ENCODE results near the gene EPAS1. TPM values are rescaled to one million over a fixed set of nuclear protein-coding genes. Genes with fewer than 3 reads are reported as not detected.

The EPAS1 gene
- total and polyA plus RNA-seq, 2 of the 13 experiments (the other 11 are each of a cell fraction or from before 2014, with no cell fraction given) = 47.1 to 182 TPM

GRCh38 chr2:46296840-46297545 is at the start of gene EPAS1 (continued):
- TF ChIP-seq ZNF574 (CRISPR knock-in tag; IDR thresholded peaks at IDR 0.05) (peak; percentile 77), ZSCAN25 (CRISPR knock-in tag; IDR thresholded peaks at IDR 0.05) (peak; percentile 71), ZNF326 (CRISPR knock-in tag; IDR thresholded peaks at IDR 0.05; ENCODE audit: borderline replicate concordance) (no peak), ZFX (CRISPR knock-in tag; IDR thresholded peaks at IDR 0.05; ENCODE audit: low read depth) (peak; percentile 57), ZMAT3 (CRISPR knock-in tag; conservative IDR thresholded peaks at IDR 0.05) (peak; percentile 63; the same call in 1 of the 2 replicates), ZNF12 (CRISPR knock-in tag; IDR thresholded peaks at IDR 0.05) (0 out of 2 replicates have a peak, but pooled peaks have one; percentile 24), PHF8 (CRISPR knock-in tag; IDR thresholded peaks at IDR 0.05) (peak; percentile 67), NRL (CRISPR knock-in tag; IDR thresholded peaks at IDR 0.05; ENCODE audit: borderline replicate concordance) (peak; percentile 40; the same call in 1 of the 2 replicates), EP300 (IDR thresholded peaks at IDR 0.05; ENCODE audit: low read depth in 2 of 2, low read length in 2 of 2) (no peak), EP300 (CRISPR knock-in tag; IDR thresholded peaks at IDR 0.05; ENCODE audit: borderline replicate concordance) (no peak), GATA4 (IDR thresholded peaks at IDR 0.05; ENCODE audit: borderline replicate concordance, low read depth) (no peak), PATZ1 (CRISPR knock-in tag; IDR thresholded peaks at IDR 0.05) (peak; percentile 88), HNRNPL (IDR thresholded peaks at IDR 0.05; ENCODE audit: low read depth, low read length) (0 out of 2 replicates have a peak, but pooled peaks have one; percentile 9), LCORL (IDR thresholded peaks at IDR 0.05) (no peak), LCORL (CRISPR knock-in tag; IDR thresholded peaks at IDR 0.05) (peak; percentile 75), RFX1 (IDR thresholded peaks at IDR 0.05) (no peak), BRF2 (CRISPR knock-in tag; IDR thresholded peaks at IDR 0.05) (no peak), ZNF441 (CRISPR knock-in tag; IDR thresholded peaks at IDR 0.05; ENCODE audit: borderline replicate concordance) (peak; percentile 73), TP53 (CRISPR knock-in tag; conservative IDR thresholded peaks at IDR 0.05) (0 out of 2 replicates have a peak, but pooled peaks have one; percentile 58), MIER2 (CRISPR knock-in tag; IDR thresholded peaks at IDR 0.05) (no peak), ZNF672 (CRISPR knock-in tag; IDR thresholded peaks at IDR 0.05) (no peak), ZFP36L2 (CRISPR knock-in tag; IDR thresholded peaks at IDR 0.05) (no peak), ZNF558 (CRISPR knock-in tag; IDR thresholded peaks at IDR 0.05; ENCODE audit: borderline replicate concordance) (no peak), MZF1 (CRISPR knock-in tag; IDR thresholded peaks at IDR 0.05; ENCODE audit: borderline replicate concordance) (no peak), ZNF468 (CRISPR knock-in tag; IDR thresholded peaks at IDR 0.05) (0 out of 2 replicates have a peak, but pooled peaks have one; percentile 68), KAT2B (IDR thresholded peaks at IDR 0.05; ENCODE audit: borderline replicate concordance, low read depth, low read length) (no peak)
